OCI-LY1 (cell line): ENCODE results near the gene GFPT2.

Source experiments
- EZH2 ChIP-seq: fragments of 200-600 bp; sonication (generic), shearing (Covaris generic); IDR thresholded peaks from 2 replicates; pipeline ENCODE4 v1.8.0; 2017; ENCODE audit warnings: borderline replicate concordance, mixed run types, mild to moderate bottlenecking, antibody characterized with exemption, low read length, moderate library complexity, mixed read lengths
- TF ChIP-seq, protein P1 (sequence below): fragments of 200-600 bp; sonication (generic), shearing (Covaris generic); IDR thresholded peaks from 2 replicates; pipeline ENCODE4 v1.5.1; 2017; ENCODE audit warnings: mild to moderate bottlenecking, antibody characterized with exemption, low read length, moderate library complexity, mixed read lengths

DNA sequence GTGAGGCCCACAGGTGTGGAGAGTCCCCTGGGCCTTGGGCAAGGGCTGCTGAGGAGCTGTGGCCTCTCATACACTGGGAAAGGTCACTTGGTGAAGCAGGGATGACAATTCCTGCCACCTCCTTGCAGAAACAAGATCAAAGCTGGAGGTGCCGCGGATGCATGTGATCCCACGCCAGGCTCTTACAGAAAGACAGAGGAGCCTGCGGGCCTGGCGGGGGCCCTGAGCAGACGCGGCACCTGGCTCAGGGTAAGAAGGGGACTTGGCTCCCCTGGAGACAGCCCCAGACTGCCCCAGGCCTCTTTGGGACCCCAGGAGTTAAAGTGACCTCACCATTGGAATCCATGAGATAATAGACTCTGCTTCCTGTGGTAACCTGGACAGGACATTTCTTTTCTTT lies 4.8 kb downstream of the GFPT2 start:
- TF ChIP-seq, protein P1, sequence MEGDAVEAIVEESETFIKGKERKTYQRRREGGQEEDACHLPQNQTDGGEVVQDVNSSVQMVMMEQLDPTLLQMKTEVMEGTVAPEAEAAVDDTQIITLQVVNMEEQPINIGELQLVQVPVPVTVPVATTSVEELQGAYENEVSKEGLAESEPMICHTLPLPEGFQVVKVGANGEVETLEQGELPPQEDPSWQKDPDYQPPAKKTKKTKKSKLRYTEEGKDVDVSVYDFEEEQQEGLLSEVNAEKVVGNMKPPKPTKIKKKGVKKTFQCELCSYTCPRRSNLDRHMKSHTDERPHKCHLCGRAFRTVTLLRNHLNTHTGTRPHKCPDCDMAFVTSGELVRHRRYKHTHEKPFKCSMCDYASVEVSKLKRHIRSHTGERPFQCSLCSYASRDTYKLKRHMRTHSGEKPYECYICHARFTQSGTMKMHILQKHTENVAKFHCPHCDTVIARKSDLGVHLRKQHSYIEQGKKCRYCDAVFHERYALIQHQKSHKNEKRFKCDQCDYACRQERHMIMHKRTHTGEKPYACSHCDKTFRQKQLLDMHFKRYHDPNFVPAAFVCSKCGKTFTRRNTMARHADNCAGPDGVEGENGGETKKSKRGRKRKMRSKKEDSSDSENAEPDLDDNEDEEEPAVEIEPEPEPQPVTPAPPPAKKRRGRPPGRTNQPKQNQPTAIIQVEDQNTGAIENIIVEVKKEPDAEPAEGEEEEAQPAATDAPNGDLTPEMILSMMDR = no peak
- TF ChIP-seq EZH2 = no peak
